Stimulated activated CD8-positive, alpha-beta memory T cell treated with anti-CD3 and anti-CD28 coated beads, Interleukin-4, amount 100 ng/mL, for 4 hours (primary cell): ENCODE results near the gene TPX2.

Experiments
- DNase-seq, 2 donors: peaks; one replicate each; pipeline ENCODE4 v3.0.0-alpha.2; 2020; ENCODE audit warnings: low read depth in 2 of 2, low spot score in 1 of 2

The TPX2 gene

GRCh38 chr20:31845300-31845863 lies 106.3 kb downstream of the TPX2 start, which contains the start of gene FOXS1:
Gene FOXS1, minus strand, starts transcription at chr20:31845604. Its CDS starts 62 bp downstream, at chr20:31845542.
- DNase-seq = no peak

DNA sequence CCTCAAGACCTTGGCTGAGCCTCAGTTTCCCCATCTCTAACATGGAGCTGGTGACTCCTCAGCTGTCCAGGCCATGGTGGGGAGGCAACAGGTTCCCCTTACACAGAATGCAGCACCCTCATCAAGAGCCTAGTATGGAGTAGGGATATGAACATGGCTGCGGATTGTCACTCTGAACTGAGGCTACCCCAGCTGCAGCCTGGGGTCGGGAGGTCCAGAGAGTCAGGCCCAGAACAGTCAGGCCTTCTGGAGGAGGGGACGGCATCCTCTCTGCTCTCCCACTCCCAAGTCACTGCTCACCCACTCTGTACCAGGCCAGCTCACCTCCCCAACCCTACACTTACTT lies 107.7 kb downstream of the TPX2 start:
- no peak for DNase-seq

DNA sequence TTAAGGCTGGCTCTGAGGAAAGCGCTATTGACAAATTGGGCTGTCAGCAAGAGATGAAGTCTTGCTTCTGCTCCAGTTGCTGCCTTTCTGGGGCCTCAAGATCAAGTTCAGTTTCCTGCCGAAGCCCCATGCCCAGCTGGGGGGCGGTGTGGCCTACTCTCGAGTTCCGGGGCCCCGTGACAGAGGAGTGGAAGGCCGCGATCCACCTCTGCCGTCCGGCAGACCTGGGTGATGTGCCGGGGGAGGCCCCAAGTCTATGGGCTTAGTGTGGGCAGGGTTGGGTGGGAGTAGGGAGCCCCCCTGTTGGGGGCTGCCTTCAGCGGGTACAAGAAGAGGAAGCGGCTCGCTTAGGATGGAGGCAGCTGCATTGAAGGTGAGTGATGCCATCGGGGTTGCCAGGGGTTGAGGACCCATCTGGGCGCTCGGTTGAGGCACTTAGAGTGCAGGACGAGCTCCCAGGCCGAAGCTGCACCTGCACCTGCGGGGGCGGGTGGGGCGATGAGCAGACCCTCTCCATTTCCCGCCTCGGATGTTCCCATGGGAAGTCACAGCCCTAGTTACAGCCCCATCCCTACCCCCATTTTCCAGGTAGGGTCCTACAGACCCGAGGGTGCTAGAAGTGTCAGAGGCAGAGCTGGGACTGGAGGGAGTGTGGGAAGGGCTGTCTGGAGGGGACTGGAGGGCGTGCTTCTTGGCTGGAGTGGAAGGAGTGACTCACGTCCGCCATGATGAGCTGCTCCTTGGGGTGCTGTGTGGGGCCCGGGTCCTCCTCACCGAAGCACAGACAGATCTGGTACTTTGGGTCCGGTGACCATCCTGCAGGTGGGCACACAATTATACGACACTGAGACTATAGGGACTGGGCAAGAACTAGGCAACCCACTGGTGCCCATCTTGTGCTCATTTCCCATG lies 109.3 kb downstream of the TPX2 start:
- no peak for DNase-seq

DNA sequence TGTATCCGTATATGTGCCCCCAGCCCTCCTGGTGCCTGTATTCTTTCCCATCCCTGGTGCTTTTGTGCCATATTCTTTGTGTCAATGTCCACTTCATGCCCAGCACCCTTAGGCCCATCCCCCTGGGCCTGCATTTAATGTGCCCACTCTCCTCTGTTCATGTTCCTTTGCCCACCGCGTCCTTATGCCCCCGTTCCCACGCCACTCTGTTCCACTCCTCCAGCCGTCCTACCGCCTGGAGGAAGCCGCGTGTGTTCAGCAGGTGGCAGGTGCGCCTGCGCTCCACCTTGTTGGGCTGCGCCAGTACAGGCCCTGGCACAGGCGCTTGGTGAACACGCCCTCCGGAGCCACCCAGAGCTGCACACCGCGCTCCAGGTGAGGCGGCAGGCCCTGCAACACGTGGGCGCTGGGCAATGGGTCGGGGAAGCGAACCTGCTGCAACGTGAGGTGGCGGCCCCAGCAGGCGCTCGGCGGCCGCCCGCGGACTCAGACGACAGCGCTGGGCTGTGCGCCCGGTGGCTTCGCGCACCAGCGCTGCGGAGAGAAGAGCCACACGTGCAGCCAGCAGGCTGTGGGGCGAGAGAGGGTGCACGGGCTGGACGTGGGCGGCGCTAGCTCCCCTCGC lies 110.3 kb downstream of the TPX2 start:
- no peak for DNase-seq
